GM12878 (cell line): ENCODE measurements around the gene TCEANC. TPM values are rescaled to one million over a fixed set of nuclear protein-coding genes. Genes with fewer than 3 reads are reported as not detected.

ENCODE experiments used
- ATAC-seq: fragments of 200-7000 bp; cut with Tn5 transposase; 3 replicates; pipeline ENCODE4 v1.9.1; 2020; ENCODE audit warnings: mild to moderate bottlenecking, moderate library complexity
- BruUV-seq: library from RNA; stranded (reverse); fragments of 400-500 nt; replicated peaks from 2 replicates; lab custom pipeline; 2021; lab: Mats Ljungman, UMichigan
- CTCF ChIA-PET: fragments of 300-600 bp; sonication (Branson Sonifier 250); formaldehyde crosslinking; extraction: SDS; loops from one replicate; lab custom pipeline; 2021; ENCODE audit warnings: inconsistent platforms; lab: Yijun Ruan, JAX
- POLR2A ChIA-PET: fragments of 350-600 bp; formaldehyde crosslinking; extraction: SDS; loops from one replicate; lab custom pipeline; 2021; ENCODE audit warnings: inconsistent platforms; lab: Charles Lee
- RAD21 ChIA-PET: fragments of 300-600 bp; sonication (Branson Sonifier 250); formaldehyde crosslinking; loops from one replicate; lab custom pipeline; 2023; ENCODE audit warnings: antibody characterized with exemption; ENCODE audit not compliant: unreplicated experiment; lab: Charles Lee
- SMC1A ChIA-PET: fragments of 300-600 bp; sonication (Branson Sonifier 250); formaldehyde crosslinking; loops from one replicate; lab custom pipeline; 2023; ENCODE audit not compliant: unreplicated experiment, uncharacterized antibody; lab: Charles Lee
- DNase-seq: peaks from one replicate; pipeline ENCODE4 v3.0.0-alpha.2; 2011; ENCODE audit warnings: low read depth, low spot score
- FAIRE-seq: peaks from 3 replicates; lab custom pipeline; 2011; peaks lifted over from hg19 to GRCh38; lab: Jason Lieb, UNC
- H2AFZ ChIP-seq: 2 replicates; pipeline ENCODE4 v1.6.0; 2011; ENCODE audit warnings: low read depth, low read length, control low read depth; ENCODE audit not compliant: control insufficient read depth
- H3K27ac ChIP-seq: 2 replicates; pipeline ENCODE4 v1.5.1; 2011; ENCODE audit warnings: control low read depth; ENCODE audit not compliant: control insufficient read depth, insufficient read depth
- H3K27me3 ChIP-seq, 2 experiments: replicated peaks in 1 of 2; 2 replicates each; pipeline versions ENCODE4 v1.6.0 to v1.6.1; 2011; ENCODE audit warnings: low read length in 1 of 2; ENCODE audit not compliant: control insufficient read depth in 2 of 2, insufficient read depth in 2 of 2
- H3K36me3 ChIP-seq, 2 experiments: 2 replicates each; pipeline ENCODE4 v1.5.1; 2011; ENCODE audit warnings: low read length in 1 of 2; ENCODE audit not compliant: control insufficient read depth in 2 of 2, insufficient read depth in 2 of 2
- H3K4me1 ChIP-seq: 2 replicates; pipeline ENCODE4 v1.6.1; 2011; ENCODE audit warnings: mild to moderate bottlenecking, low read length, moderate library complexity, mixed read lengths; ENCODE audit not compliant: control insufficient read depth, insufficient read depth
- H3K4me2 ChIP-seq: 2 replicates; pipeline ENCODE4 v1.6.0; 2011; ENCODE audit warnings: control low read depth; ENCODE audit not compliant: control insufficient read depth, insufficient read depth
- H3K4me3 ChIP-seq: fragments of 200-600 bp; sonication (generic); 2 replicates; pipeline ENCODE4 v1.5.1; 2016
- H3K79me2 ChIP-seq: 2 replicates; pipeline ENCODE4 v1.6.0; 2011; ENCODE audit warnings: low read length; ENCODE audit not compliant: control insufficient read depth, insufficient read depth
- H3K9ac ChIP-seq: 2 replicates; pipeline ENCODE4 v1.8.0; 2011; ENCODE audit warnings: low read length, control low read depth, mixed read lengths; ENCODE audit not compliant: control insufficient read depth, insufficient read depth
- H3K9me3 ChIP-seq: replicated peaks from 3 replicates; pipeline ENCODE4 v1.5.1; 2011; ENCODE audit warnings: mild to moderate bottlenecking, low read length; ENCODE audit not compliant: control insufficient read depth, insufficient read depth
- H4K20me1 ChIP-seq: 2 replicates; pipeline ENCODE4 v1.6.0; 2011; ENCODE audit not compliant: control insufficient read depth, insufficient read depth
- E4F1 ChIP-seq: fragments of 450-650 bp; IDR thresholded peaks from 2 replicates; pipeline ENCODE4 v1.6.1; 2018; ENCODE audit warnings: borderline replicate concordance, mild to moderate bottlenecking; ENCODE audit not compliant: partially characterized antibody
- IRF3 ChIP-seq: fragments of 450-650 bp; IDR thresholded peaks from 2 replicates; pipeline ENCODE4 v1.6.1; 2014; ENCODE audit warnings: mild to moderate bottlenecking
- MEF2A ChIP-seq: IDR thresholded peaks from 2 replicates; pipeline ENCODE4 v1.6.1; 2011; ENCODE audit warnings: low read depth, mild to moderate bottlenecking, low read length, moderate library complexity; ENCODE audit not compliant: insufficient read depth
- MTA3 ChIP-seq: IDR thresholded peaks from 2 replicates; pipeline ENCODE4 v1.6.1; 2012; ENCODE audit warnings: low read length, inconsistent platforms, borderline replicate concordance
- RCOR1 ChIP-seq: conservative IDR thresholded peaks from 2 replicates; pipeline ENCODE4 v1.6.1; 2012; ENCODE audit warnings: low read depth, low read length, improper control_type of control experiment
- ZNF384 ChIP-seq: IDR thresholded peaks from 2 replicates; pipeline ENCODE4 v1.6.1; 2012; ENCODE audit warnings: low read depth, mild to moderate bottlenecking, low read length, improper control_type of control experiment, borderline replicate concordance
- in situ Hi-C: fragments of 300-500 bp; cut with MboI; formaldehyde crosslinking; loops from 9 replicates; pipeline ENCODE4 v1.14.3; 2018; ENCODE audit warnings: mixed read lengths
- intact Hi-C: fragments of 100-400 bp; cut with micrococcal nuclease; formaldehyde crosslinking; loops from one replicate; pipeline ENCODE4 v1.14.2; 2022; ENCODE audit not compliant: unreplicated experiment
- polyA plus RNA-seq, 11 experiments: library from polyadenylated mRNA; depleted of rRNA in 4 of 11; unstranded in 6 of 11; stranded (reverse) in 5 of 11; fragments of >200 nt; fragmentation: Nextera tagmentation in 4 of 11; fragmentation: Illumina TruSeq in 1 of 11; extraction: Ambion mirVana in 4 of 11; extraction: Trizol in 1 of 11; gene quantifications; 1 replicate in 1 of 11; 2 replicates in 10 of 11; pipeline versions ENCODE4 v1.2.1 to v1.2.3, GENCODE V29; 2011 to 2016; ENCODE audit warnings: inconsistent platforms in 2 of 11, missing spikeins in 2 of 11, low read depth in 1 of 11
- total RNA-seq, 4 experiments: library from RNA; depleted of rRNA in 3 of 4; stranded (reverse); fragments of >200 nt in 3 of 4; fragmentation: Illumina TruSeq in 1 of 4; extraction: Trizol in 1 of 4; gene quantifications; 2 replicates each; pipeline versions ENCODE4 v1.2.1 to v1.2.3, GENCODE V29; 2013 to 2021

TCEANC gene
- total and polyA plus RNA-seq, 10 of the 15 experiments (the other 5 are each of a cell fraction or from before 2014, with no cell fraction given) = 1.1 to 4.9 (median 2.9) TPM

- in situ Hi-C loops (loop anchor here (25.0 kb wide), 1 partner anchor 706 kb away; no protein-coding TSS in a partner anchor), intact Hi-C loops (loop anchor here (2.0 to 10.0 kb wide), 2 partner anchors 29 to 723 kb away; no protein-coding TSS in a partner anchor)
- ChIA-PET POLR2A (interaction anchor here (4.7 to 4.9 kb wide), 2 partner anchors 20 to 29 kb away, joined by 45 to 49 read pairs; partner anchors contain the start of gene RAB9A), CTCF (interaction anchor here (1.3 to 1.8 kb wide), 2 partner anchors 69 to 81 kb away, joined by 4 to 5 read pairs; no protein-coding TSS in a partner anchor), RAD21 (interaction anchor here (1.4 to 6.4 kb wide), 2 partner anchors 28 to 66 kb away, joined by 4 to 103 read pairs; partner anchors contain the start of genes OFD1 and TRAPPC2), SMC1A (interaction anchor here (4.2 to 6.5 kb wide), 3 partner anchors 19 to 27 kb away, joined by 79 to 136 read pairs (median 115); partner anchors contain the start of gene RAB9A)
- Histone ChIP-seq H3K36me3 (peaks cover 0 to 4% of the 10 kb centered on the region in 2 experiments; a peak in 1 of 4 replicates), H3K4me2 (no peak overlapping the region), H3K27me3 (no peaks in the 10 kb centered on the region), H3K27ac (peak overlapping the region; percentile 5; the same call in 1 of the 2 replicates), H2AFZ (no peak overlapping the region), H3K4me1 (peaks cover 40% of the 10 kb centered on the region), H3K79me2 (peaks cover 5% of the 10 kb centered on the region; the same call in 1 of the 2 replicates), H3K9ac (no peak overlapping the region), H4K20me1 (no peaks in the 10 kb centered on the region), H3K4me3 (no peak overlapping the region), H3K9me3 (no peaks in the 10 kb centered on the region)
- TF ChIP-seq MTA3 (no peak), IRF3 (no peak), ZNF384 (no peak), E4F1 (no peak), MEF2A (no peak), RCOR1 (no peak)
- DNase-seq = no peak
- no TSS peak for BruUV-seq
- peak; percentile 7 for FAIRE-seq
- no peak for ATAC-seq
These were observed 15.0 kb downstream of the TCEANC start for GRCh38 chrX:13667919-13668318.
